CD4-positive, alpha-beta T cell treated with Interleukin-6 at 100 ng/mL for 8 hours (primary cell): ENCODE results near the gene LY6G6D.
A peak's percentile ranks its signal among the peaks of the same experiment; 100 is the strongest.

Experiments used
- DNase-seq: peaks from one replicate; pipeline ENCODE4 v3.0.0-alpha.2; 2020; ENCODE audit warnings: mixed read lengths, low spot score

LY6G6D gene

GRCh38 chr6:31720196-31720770 lies 5.1 kb downstream of the LY6G6D start:
- no peak for DNase-seq

- DNase-seq = no peak
These were observed 6.3 kb downstream of the LY6G6D start, which contains the start of gene LY6G6C for GRCh38 chr6:31721351-31722020. Gene LY6G6C (minus strand): TSS chr6:31721746. CDS start chr6:31721679, 67 bp downstream.

DNA sequence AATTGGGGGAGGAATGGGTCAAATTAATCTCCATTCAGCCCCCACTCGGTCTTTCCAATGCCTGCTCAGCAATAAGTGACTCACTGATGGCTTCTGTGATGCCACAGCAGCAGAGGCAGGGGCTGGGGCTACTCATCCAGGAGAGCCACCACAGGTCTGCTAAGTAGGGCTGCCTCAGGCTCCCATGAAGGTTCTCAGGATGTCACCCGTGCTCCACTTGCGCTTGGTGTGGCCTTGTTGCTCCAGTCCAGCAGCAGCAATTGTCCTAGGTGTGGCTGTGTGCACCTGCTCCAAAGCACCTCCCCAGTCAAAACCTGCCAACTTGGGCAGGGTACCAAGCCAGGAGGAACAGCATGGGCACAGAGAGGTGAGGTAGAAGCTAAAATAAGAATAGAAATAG lies 7.0 kb downstream of the LY6G6D start:
- no peak for DNase-seq

- no peak for DNase-seq
These were observed 8.3 kb downstream of the LY6G6D start, which contains the start of gene MPIG6B for GRCh38 chr6:31723245-31723979. Gene MPIG6B (plus strand): TSS chr6:31723373. CDS start chr6:31723384, 11 bp downstream.

DNA sequence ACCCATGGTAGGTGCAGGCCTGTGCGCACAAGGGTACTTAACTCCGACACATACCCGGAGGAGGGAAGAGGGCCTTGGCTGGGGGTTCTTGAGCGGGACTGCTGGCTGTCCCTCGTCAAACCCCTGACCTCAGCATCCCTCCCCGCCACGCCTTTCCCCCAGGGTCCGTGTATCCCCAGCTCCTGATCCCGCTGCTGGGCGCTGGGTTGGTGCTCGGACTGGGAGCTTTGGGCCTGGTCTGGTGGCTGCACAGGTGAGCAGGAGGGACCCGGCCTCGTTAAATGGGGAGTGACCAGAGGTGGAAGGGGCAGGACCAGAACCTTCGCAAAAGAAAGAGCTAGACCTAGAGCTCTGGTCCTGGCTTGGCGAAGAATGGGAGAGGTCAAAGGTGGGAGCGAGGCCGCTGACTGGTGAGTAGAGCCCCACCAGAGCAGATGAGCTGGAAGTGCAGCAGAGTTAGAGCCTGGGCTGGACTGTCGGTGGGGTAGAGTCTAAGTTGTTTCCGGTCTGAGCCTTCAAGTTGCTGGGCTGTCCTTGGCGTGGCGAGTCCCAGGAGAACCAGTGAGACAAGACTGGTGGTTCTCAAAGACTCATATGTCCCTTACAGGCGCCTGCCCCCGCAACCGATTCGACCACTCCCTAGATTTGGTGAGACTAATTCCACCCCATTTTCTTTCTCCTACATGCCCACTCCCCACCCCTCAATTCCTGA lies 9.0 kb downstream of the LY6G6D start:
- DNase-seq = no peak

DNA sequence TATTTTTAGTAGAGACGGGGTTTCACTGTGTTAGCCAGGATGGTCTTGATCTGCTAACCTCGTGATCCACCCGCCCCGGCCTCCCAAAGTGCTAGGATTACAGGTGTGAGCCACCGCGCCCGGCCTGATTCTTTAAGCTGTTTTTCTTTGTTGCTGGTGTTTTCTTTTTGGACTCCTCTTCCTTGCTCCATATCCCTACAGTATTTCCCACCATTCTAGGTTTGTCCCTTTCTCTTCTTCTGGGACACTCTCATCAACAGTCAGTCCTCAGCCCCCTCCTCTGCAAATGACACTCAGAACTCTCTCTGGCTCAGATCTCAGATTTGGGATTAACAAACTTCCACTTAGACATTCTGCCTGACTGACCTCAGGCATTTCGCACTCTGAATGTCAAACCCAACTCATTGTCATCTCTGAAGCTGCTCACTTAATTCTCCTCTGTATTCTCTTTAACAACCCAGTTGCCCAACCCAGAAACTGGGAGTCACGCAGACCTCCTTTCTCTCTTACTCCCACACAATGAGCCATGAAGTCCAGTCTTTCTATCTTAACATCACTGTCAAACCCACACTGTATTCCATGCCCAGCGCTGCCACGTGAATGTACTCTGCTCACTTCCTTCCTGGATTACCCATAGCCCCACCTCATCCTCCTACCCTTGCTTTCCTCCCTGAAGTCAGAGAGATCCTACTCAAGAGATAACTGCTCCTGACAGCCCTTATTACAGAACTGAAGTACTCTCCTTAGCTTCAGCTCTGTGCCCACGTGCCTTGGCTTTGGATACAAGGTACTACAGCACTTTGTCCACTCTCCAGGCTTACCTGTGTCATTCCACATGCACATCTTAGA lies 10.6 kb downstream of the LY6G6D start:
- no peak for DNase-seq

GRCh38 chr6:31727034-31727716 lies 12.0 kb downstream of the LY6G6D start:
- DNase-seq = peak; percentile 23

DNA sequence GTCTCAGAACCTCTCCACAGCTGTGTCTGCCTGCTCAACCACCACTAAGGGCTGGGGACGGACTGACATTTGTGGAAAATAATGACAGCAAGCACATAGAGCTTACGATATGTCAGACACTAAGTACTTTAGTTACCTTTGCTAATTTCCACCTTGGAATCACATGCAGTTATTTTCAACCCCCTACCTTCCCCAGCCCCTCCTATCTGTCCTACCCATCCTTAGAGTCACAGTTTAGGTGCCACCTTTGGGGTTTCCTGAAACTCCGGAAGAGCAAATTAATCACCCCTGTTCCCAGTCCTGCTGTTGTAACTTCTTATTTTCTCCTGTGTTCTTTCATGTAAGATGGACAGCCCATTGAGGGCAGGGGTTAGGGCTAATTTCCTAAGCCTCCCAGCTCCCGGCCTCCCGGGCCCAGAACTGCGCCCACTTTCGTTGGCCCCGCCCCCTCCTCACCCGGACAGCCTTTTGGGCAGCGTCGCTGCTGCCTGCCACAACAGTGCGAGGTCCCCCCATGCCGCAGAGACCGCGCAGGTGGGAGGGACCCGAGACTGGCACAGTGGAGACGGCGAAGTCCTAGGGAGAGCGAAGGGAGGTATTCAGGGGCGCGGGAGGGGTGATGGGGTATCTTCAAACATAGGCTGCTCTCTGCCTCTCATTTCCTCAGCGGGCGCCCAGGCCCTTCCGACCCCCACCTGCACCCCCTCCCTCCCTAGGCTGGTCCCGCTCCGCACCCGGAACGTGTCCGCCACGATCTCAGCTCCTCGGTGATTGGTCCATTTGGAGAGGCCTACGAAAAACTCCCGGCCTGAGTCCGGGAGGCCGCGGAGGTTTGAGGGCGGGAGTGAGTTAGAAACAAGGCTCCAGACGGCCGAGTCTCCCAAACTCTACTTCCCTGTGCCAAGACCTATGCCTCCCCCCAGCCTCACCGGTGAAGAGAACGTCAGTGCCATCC lies 12.8 kb downstream of the LY6G6D start:
- DNase-seq = no peak

DNA sequence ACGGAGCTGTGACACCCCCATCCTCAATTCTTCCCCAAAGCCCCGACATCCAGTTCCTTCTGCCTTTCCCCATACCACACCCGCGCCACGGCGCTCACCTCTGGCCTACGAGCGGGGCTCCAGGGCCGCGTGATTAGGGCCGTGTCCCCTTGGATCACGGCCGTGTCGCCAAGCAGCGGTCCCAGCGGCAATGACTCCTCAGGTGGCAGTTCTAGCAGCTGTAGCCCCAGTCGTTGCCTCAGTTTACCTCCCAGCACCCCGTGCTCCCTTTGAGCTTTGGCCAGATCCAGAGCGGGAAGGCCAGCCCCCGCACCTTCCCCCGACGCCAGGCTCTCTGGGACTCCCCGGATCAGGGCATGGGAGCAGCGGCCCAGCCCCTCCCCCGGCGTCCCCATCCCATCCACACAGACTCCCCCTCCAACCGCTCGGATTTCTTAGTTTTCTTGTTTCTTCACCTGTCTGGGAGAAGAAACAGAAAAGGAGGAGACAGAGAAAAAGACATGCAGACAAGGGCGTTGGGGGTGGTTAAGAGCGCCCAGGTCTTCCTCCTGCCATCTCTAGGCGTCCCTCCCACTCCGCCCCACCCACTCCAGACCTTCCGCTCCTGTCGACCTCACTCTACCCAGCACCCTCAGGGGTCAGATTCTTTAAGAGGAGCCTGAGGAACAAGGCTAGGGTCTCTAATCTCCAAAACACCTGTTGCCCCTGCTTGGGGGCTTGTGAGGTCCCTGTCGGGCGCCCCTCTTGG lies 13.8 kb downstream of the LY6G6D start, which contains the start of gene DDAH2:
Gene DDAH2 (minus strand): TSS at position 533 of the 748 bp plus-strand sequence. CDS start 138 bp downstream, at position 395.
- DNase-seq = no peak

- peak; percentile 79 for DNase-seq
These were observed 14.4 kb downstream of the LY6G6D start for GRCh38 chr6:31729515-31729978.

GRCh38 chr6:31729979-31730630 lies 15.0 kb downstream of the LY6G6D start:
- peak; percentile 52 for DNase-seq

DNA sequence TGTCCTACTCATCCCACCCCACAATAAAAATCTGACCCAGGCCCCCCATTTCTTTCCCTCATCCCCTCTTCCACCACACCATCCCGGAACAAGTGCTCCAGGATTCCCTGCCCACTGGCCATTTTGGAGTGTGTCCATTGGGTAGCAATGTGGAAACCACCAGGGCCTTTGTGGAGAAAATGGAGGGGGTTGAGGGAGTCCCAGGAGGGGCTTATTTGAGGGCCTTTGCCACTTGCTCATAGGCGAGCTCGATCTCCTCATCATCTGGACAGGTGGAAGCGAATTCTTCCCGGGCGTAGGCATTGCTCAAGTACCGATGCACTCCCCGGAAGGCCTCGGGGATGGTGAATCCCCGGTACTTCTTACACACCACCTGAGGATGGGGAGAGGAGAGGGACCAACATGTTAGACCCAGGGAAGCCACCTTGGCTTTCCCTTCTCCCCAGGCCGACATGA lies 15.5 kb downstream of the LY6G6D start:
- no peak for DNase-seq

- no peak for DNase-seq
These were observed 16.9 kb downstream of the LY6G6D start for GRCh38 chr6:31732029-31732428.

GRCh38 chr6:31733734-31734133 lies 18.6 kb downstream of the LY6G6D start:
- no peak for DNase-seq

GRCh38 chr6:31734247-31734820 lies 19.2 kb downstream of the LY6G6D start:
- no peak for DNase-seq

DNA sequence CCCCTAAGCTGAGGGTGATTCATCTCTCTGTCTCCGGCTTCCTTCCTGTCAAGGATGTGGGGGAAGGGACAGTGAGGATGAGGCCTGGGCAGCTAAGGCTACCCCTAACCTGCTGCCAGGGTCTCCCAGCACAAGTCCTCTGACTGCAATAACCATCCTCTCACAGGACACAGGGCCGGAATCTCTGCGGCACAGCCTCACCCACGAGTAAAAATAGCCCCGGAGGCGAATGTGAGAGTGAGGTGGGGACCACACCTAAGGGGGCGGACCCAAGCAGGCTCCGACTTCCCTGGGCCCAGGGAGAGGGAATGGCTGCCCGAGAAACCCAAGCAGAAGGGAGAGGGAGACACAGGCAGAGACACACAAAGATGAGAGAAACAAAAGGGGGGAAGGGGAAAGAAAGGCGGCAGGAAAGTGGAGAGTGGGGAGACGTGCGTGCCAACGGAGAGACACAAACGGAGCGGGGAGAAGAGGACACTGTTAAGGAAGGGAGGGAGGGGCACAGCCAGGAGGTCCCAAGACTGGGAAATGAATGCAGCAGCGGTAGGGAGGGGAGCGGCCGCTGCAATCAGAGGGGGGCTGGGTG lies 19.8 kb downstream of the LY6G6D start:
- peak; percentile 65 for DNase-seq
